NCI-H345 treated with DMSO at 0.1 percent for 48 hours (cell line): ENCODE data around the gene EPOP.
A peak's percentile ranks its signal among the peaks of the same experiment; 100 is the strongest.

Source experiments
- DNase-seq: peaks from one replicate; lab custom pipeline; 2025; ENCODE audit not compliant: unreplicated experiment; lab: John Stamatoyannopoulos, UW

EPOP gene

DNA sequence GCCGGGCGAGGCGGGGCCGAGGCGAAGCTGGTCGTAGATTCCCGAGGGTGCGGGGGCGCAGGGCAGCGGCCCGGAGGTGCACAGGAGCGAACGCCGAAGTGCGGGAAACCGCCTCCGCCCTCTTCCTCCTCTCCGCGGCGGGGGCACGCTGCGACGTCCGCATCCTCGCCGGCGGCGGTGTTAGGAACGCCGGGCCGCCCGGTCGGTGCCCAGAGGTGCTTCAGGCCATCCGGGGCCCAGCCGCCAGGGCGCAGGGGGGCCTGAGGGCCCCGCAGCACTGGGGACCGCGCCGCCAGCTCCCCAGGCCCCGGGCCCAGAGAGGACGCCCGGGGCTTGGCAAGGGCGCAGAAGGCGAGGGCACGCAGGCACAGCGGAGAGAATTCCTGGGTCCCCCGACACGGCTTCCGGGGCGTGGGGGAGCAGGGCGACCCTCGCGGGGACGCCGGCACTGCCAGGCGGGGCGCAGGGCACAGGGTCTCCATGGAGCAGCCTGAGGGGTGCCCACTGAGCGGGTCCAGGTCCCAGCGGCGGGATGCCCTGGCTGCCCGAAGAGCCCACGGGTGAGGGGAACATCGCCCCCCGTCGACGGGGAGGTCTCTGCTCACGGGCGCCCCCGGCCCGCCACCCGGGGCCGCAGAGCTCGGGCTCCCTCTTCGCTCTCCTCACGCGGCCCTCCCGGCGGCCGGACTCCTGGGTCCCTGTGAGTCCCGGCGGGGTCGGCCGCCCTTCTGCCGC lies 576 bp downstream of the EPOP start:
- DNase-seq: no peak

DNA sequence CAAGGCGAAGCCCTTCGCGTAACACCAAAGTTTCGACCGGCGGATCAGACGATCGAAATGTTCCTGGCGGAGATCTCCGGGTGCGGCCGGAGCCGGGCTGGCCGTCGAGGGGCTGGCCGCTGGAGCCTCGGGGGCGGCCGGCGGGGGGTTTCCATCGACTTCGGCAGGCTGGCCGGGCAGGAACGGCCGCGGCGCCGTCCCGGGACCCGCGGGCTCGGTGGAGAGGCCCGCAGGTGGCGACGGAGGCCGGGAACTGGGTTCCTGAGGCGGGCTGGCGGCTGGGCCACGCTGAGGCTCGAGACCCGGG lies 1.1 kb downstream of the EPOP start:
- no peak for DNase-seq

DNA sequence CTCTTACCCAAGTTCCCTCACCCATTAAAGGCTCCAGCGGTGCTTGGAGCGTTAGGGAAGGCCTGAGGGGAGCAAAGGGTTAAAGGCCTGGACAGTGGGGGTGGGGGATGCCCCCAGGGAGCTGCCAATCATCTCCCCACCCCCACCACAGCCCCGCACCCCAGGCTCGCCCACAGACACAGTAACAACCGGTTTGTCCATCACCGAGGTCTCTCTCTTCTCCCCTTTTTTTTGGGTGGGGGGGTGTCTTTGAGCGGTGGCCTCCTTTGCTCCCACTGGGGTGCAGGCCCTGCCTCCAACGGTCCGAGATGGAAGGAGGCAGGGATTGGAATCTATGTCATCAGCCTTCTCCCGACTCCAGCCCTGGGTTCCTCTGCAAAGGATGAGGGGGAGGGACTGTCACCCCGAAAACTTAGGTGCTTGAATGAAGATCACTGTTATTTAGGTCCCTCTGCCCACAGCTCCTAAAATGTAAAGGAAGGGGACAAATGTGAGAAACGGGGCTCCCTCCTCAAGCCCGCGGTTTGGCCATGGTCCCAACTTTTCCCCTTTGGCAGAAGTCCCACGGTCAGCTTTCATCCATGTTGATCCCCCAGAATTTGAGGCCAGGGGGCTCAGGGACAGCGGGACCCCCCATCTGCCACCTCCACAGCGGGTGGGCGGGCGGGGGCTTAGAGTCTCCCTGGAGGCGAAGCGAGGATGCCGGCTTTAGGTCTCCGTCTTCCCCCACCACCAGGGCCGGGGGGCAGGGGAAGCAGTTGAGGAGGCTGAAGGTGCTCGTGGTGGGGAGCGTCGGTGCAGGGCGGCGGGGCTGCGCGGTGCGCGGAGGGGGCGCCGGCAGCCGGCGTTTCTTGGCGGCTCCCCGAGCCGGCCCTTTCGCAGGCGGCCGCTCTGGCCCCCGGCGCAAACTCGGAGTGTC lies 1.7 kb downstream of the EPOP start:
- no peak for DNase-seq

DNA sequence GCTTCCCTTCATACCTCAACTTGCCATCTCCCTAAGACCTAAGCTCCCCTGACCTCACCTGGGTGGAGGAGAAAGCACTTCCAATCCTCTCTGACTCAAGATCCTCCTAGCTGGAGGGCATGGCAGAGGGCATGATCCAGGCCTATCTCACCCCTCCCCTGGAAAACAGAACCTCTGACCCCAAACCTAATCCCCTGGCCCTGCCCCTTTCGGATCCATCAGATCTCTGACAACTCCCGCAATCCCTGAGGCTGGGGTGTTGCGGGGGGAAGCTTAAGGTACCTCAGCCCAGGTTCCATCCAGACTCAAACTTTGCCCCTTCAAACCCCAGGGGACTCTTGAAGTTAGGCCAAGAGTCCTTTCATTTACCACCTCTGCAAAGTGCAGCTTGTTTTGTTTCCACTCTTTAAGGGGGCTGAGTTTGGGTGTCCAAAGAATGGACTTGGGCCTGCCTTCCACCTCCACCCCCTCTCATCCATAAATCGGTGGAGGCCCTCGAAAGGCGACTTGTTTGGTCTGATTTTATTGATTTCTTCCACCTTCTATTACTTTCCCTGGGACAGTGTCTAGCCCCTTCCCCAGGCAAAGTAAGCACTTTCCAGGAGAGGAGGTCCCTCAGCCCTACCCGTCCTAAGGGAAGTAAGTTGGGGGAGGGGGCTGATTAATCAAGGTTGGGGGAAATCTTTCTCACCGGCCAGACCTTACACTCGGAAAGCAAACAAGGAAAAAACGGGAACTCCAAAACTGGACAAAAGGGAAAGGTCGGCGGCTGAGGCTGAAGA lies 2.6 kb downstream of the EPOP start:
- DNase-seq: no peak

DNA sequence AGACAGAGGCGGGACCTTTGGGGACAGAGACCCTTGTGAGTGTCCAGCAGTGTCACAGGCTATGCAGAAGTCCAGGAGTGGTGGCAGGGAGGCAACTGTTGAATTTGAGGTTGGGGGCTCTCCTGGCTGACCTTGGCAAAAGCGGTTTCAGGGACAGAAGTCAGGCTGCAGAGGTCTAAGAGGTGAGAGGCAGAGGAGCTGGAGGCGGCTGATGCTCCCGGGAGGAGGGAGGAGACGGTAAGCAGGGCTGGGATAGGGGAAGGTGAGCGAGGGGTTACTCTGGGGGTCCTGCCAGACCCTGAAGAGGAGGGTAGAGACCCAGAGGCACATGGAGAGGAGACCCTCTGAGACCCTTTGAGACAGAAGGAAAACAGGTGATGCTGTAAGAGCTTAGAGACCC lies 5.2 kb downstream of the EPOP start:
- DNase-seq: no peak

DNA sequence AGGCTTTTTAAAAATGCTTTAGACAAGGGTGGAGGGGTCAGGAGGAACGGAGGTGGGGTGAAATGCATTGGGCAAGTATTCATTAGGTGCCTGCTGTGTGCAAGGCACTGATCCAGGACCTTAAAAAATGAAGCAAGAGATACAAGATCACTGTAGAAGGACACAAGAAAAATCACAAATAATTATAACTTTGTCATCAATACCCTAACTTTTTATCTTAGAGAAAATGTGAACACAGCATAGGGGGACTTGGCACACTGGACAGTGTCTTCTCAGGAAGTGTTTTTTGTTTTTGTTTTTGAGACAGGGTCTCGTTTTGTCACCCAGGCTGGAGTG lies 7.0 kb downstream of the EPOP start:
- DNase-seq: no peak

DNA sequence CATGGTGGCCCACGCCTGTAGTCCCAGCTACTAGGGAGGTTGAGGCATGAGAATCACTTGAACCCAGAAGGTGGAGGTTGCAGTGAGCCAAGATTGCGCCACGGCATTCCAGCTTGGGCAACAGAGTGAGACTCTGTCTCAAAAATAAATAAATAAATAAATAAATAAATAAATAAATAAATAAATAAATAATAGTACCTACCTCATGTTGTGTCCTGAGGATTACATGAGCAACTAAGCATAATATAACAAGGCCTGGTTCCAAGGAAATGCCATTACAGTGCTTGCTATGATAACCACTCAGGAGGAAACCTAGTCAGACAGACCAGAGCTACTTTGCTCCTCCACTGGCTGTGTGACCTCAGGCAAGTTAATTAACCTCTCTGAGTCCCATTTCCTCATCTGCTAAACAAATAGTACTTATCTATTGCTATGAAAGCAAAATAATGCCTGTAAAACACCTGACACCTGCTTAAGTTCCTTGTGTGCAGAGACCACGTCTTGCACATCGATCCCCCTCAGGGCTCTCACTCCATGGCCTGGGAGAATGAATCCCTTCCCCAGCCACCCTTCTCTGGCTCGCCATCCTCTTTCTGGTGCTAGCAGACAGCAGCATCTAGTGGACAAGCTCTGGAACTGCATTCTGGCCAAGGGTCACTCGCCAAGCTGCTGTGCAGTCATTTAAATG lies 7.5 kb downstream of the EPOP start:
- peak; percentile 50 for DNase-seq

DNA sequence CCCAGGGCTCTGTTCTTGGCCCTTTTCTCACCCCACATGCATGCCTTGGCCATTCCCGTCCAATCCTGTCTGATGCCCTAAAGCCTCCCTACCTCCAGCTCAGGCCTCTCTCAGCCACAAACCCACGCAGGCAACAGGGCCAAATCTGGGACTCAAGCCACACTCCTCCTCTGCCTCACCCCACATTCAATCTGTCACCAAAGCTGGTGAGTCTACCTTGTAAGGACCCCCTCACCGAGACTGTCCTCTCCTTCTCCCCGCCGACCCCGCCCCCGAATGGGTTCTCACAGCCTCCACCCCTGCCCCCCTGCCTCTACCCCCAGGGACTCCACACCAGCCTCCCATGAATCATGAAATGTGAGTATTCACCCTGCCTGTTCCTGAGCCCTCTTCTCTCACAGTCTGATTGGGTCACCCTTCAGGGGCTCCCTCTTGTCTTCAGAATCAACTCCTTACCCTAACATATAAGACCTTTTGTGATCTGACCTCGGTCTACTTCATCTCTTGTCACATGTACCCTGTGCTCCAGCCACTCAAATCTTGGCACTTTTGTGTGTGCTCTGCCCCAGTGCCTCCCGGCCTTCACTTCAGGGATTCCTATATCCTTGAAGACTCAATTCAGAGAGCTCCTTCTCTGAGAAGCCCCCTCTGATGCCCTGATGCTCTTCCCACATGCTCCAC lies 10.7 kb downstream of the EPOP start:
- DNase-seq: no peak

DNA sequence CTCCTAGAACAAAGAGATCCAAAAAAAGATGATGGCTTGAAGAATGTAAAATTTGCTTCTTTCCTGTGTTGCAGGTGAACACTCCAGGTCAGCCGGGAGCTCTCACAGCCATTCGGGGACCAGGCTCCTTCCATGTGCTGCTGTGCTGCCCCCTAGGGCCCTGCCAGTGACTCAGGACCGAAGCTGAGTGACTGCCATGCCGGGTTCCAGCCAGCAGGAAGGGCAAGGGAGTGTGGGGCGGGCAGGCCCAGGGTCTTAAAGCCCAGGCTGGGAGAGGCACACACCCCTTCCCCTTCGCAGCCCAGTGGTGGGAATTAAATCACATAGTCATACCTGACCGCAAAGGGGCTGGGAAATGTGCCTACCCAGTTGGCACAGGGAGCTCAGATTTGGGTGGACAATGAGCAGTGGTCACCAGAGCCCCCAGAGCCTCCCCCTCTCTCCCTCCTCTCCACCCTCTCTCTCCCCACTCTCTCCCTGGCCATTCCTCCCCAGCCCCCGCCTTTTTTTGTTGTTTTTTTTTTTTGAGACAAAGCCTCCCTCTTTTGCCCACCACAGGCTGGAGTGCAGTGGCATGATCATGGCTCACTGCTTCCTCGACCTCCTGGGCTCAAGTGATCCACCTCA lies 11.5 kb downstream of the EPOP start:
- peak; percentile 45 for DNase-seq

DNA sequence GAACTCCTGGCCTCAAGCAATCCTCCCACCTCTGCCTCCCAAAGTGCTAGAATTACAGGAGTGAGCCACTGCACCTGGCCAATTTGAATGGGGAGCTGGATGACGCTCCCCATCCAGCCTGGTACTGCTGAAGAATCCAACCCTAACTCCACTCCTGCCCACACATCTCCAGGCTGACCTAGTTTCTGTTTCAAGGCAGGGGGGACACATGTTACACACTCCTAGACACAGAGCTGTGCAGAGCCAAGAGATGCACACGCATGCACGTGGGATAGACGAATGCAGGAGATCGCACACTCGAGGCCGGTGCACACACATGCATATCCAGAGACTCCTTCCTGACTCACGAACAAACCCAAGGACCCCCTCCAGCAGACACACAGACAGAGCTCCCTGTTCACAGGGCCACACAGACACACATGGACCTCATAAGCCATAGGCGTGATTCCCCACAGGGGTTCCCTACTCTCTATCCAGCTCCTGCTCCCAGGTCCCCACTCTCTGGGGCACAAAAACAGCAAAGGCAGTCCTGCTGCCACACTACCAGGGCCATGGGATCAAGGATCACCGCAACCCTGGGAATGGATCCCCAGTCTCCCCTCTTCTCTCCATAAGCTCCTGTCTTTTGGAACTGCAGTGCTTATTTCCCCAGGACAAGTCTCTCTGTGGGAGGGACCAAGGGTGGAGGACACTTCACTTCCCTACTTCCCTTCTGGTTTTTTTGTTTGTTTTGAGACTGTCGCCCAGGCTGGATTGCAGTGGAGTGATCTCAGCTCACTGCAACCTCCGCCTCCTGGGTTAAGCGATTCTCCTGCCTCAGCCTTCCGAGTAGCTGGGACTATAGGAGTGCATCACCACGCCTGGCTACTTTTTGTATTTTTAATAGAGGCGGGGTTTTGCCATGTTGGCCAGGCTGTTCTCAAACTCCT lies 14.4 kb downstream of the EPOP start:
- no peak for DNase-seq

DNA sequence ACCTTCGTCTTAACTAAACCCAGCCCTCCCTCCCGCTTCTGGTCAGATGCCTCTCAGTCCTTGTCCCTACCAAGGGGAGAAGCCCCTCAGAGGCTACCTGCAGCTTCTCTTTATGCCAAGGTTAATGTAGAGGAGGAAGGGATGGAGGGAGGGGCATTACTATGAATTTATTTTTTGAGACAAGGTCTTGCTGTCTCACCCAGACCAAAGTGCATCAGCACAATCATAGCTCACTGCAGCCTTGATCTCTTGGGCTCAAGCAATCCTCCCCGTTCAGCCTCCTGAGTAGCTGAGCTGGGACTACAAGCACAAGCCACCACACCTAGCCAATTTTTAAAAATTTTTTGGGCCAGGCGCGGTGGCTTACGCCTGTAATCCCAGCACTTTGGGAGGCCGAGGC lies 15.3 kb downstream of the EPOP start:
- no peak for DNase-seq

DNA sequence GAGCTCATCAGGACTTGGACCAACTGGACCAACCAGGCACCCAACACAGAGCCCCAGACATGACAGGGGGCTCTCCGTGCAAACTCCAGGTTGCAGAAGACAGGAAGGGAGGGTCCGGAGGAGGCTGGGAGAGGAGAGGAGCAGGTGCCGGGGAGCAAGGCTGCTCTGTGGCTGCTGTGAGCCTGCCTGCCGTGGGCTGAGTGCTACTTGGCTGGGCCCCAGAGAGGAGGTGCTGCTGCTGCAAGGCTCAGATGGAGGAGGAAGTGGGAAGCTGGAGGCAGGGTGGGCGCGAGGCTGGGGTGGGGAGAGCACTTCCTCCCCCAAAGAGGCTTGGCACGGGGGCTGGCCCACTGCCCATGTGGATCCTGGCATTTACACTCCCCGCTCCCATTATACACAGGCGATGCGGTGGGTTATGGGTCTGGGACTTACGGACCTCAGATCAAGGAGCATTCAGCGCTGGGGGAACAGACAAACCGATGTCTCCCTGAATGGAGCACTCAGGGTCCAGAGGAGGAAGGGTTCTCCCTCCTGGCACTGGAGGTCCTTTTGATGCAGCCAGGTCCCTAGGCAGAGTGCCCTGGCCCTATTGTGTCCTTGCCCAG lies 15.9 kb downstream of the EPOP start:
- DNase-seq: no peak

DNA sequence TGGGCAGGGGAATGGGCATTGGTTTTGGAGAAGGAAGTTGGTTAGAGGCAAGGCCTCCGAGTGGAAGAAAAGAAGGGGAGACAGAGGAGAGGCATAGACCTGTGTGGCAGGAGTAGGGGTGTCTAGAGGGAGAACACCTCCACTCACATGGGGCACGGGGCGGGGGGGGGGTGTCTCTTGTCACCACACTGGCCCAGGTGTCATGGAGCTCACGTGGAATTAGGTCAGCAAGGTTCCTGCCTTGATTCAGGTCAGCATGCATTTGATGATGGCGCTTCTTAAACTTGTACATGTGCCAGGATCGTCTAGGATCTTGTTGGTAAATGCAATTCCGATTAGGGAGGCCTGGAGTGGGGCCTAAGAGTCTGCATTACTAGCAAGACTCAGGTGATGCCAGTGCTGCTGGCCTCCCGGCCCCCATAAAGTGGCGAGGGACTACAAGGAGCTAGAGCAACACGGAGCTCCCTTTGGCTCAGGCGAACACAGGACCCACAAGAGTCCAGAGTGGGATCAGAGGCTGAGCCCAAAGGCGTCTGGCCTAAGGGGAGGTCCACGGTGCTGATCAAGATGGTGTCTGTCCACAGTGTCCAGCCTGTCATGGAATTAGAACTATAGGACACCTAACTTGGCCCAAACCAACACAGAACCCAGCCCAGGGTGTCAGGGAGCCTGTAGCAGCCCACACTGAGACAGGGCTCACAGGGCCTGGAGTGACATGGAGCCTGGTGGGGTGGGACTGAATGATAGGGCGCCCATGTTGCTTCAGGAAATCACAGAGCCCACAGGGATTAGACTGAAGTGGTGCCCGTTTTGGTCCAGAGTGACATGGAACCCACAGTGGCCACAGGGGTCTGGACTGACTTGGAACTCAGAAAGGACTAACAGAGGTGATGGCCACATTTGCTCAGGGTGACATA lies 16.7 kb downstream of the EPOP start:
- no peak for DNase-seq

DNA sequence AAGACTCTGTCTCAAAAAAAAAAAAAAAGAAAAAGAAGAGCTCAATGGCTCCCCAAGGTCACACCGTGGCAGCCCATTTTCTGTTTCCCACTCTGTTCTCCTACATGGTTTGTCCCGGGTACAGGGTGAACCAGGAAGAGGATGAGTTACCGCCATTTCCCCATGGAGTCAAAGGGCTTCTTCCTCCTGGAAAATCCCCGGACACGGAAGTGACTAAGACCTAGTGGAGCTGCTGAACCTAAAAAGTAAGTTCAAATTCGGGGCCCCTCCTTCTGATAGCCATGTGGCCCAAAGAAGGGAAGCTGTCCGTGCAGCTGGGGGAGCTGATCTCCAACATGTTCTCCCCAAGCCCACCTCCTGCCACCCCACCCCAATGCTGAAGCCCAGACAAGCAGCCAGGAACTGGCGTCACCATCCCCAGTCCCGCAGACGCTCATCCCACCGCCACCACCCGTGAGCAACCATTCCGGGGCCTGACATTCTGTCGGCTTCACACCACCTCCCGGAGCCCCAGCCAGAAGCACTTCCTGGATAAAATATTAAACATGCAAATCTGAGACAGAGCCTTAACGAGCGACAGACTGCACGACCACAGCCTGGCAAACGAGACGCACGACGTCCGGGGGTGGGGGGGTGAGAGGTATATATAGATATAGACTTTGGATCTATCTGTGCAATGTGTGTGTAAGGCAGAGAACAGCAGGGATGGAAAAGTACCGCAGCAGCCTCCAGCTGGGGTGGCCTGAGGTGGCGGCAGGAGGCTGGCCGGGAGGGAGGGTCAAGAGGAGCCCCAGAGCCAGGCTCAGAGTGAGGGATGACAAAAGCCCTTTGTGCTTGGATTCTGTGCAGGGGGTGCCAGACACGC lies 17.6 kb downstream of the EPOP start:
- no peak for DNase-seq

DNA sequence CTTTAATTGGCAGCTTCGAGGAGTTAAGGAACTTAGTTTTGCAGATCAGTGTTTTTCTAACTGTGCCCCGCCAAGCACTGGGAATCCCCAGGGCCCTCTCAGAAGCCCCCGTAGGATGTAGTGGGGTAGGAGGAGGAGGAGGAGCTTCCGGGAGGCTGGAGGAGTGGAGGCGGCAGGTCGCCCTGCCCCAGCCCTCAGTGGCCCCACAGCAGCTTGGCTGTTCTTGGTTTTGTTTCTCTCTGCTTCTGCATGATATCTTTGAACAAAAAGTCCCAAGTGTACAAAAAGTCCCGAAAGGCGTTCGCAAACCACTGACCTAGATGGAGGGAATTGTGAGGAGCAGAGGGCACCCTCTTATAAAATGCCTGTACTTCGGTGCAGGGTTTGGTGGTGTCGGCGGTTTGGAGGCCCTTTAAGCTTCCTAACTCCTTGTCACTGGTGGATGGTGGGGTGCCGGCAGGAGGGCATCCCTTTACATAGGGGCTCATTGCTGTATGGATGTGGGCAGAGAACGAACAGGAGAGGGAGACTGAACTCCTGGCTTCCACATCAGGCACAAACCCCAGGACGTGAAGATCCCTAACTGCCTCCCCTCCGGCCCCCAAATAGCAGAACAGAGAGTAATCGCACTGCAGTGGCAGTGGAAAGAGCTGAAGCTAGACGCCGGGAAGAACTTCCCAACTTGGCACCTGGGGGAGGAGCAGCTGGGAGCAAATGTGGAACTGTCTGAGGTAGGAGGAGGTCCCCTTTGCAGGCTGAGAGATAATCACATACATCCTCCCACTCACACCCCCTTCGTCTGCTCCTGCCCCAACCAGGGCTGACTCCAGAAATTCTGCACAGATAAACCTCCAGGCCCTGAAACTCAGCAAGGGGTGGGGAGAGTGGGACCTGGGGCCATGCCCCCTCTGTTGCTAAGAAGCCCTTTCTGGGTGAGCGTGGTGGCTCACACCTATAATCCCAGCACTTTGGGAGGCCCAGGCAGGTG lies 20.1 kb downstream of the EPOP start:
- no peak for DNase-seq

DNA sequence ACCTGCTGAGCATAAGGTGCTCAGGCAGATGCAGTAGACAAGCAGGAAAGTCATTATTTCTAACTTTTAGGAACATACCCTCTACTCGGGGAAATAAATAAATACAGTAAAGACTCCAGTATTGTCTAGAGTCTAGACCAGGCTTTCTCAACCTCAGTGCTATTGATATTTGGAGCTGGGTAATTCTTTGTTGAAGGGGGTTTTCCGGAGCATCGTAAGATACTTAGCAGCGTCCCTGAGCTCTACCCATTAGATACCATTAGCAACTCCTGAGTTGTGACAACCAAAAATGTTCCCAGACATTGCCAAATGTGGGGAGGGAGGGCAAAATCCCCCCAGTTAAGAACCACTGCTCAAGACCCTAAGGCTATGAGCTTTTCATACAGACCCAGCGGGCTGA lies 21.1 kb downstream of the EPOP start:
- no peak for DNase-seq
